GM19193 (cell line): ENCODE measurements around the gene OR6K3.

Source experiments
- POLR2A ChIP-seq: IDR thresholded peaks from 4 replicates; pipeline ENCODE4 v1.6.1; 2011; ENCODE audit not compliant: insufficient read depth, insufficient read length; ENCODE audit errors: extremely low read depth

Gene OR6K3

GRCh38 chr1:158694596-158694995, 25.9 kb downstream of the OR6K3 start:
- no peak for TF ChIP-seq POLR2A

GRCh38 chr1:158692356-158692755, 28.2 kb downstream of the OR6K3 start:
- TF ChIP-seq POLR2A: no peak

- TF ChIP-seq POLR2A: no peak
These were observed 28.6 kb downstream of the OR6K3 start for GRCh38 chr1:158691907-158692306.

GRCh38 chr1:158689875-158690274, 30.6 kb downstream of the OR6K3 start:
- no peak for TF ChIP-seq POLR2A

GRCh38 chr1:158689110-158689509, 31.4 kb downstream of the OR6K3 start:
- TF ChIP-seq POLR2A: no peak

- TF ChIP-seq POLR2A: no peak
These were observed 33.5 kb downstream of the OR6K3 start for GRCh38 chr1:158687037-158687436.

- TF ChIP-seq POLR2A: no peak
These were observed 34.2 kb downstream of the OR6K3 start, which contains the start of gene SPTA1 for GRCh38 chr1:158686111-158687009. TSS of gene SPTA1 (minus strand) at chr1:158686715. CDS start at chr1:158686517, 198 bp downstream.

- no peak for TF ChIP-seq POLR2A
These were observed 35.4 kb downstream of the OR6K3 start for GRCh38 chr1:158685085-158685484.

DNA sequence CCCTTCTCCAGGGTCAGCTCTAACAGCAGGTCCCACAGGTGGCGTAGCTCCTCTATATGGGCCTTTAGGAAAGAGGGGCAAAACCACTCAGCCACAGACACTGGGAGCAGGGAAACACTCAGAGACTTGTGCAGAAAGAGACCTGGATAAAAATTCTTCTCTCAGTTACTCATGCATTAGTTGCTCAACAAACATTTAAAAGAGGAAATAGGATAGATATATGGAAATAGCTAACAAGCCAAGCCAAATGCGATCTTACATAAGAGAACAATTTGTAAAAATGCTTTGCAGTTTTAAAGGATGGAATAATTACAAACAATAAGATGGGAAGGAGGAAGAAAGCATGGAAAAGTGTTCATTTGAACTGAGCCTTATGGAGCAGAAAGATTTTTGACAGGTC, 38.9 kb downstream of the OR6K3 start:
- no peak for TF ChIP-seq POLR2A

DNA sequence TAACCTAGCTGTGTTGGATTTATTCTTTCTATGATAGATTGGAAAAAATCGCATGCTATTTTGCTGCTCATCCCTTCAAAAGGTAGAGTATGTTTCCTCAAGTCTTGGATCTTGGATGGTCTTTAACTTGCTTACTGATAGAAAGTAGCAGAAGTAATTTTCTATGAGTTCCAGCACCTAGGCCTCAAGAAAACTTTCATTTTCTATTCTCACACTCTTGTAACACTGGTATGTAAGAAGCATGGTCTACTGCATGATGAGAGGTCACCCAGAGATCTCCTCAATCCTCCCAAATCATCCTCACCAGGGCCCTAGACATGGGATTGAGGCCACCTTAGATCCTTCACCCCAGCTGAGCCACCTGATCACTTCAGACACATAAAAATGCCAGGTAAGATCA, 41.2 kb downstream of the OR6K3 start:
- no peak for TF ChIP-seq POLR2A

DNA sequence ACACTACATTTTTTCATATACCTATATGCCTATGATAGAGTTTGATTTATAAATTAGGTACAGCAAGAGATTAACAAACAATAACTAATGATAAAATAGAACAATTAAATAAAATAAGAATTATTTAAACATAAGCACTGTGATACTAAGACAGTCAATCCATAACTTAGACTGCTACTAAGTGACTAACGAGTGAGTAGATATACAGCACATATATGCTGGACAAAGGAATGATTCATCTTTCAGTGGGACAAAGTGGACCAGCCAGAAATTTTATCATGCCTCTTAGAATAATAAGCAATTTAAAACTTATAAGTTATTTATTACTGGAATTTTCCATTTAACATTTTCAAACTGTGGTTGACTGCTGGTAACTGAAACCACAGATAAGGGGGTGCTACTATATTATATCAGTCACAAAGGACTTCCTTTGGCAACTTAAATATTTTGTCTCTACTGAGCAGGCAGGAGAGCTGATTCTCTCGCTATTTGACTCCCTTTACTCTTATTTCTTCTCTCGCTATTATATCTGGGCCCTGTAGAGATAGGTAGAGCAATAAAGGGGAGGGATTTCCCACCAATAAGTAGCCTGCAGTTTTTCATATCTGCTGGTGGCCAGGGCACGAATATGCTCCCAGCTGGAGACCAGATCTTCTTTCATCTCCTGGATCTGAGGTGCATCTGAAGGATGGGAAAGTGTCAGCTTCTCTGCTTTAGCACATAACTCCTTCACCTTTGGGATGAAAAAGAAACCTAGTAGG, 44.8 kb downstream of the OR6K3 start:
- no peak for TF ChIP-seq POLR2A

DNA sequence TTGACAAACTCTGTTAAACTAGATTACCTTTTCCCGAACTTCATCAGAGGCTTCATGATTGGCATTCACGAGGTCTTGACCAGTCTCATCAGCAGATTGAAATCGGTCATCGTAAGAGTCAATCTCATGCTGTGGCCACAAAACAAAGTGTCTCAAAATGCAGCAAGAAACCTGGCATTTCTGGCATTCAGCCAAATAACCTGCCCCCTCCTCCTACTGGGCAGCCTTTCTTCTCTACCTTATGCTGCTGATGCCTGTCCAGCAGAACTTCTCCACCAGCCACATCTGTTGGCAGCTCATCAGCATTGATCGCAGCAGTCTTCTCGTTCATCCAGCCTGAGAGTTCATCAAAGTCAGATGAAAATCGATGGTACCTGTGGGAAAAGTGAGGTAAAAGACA, 46.2 kb downstream of the OR6K3 start:
- TF ChIP-seq POLR2A: no peak
